ENCODE measurements around the gene DPF1.

DPF1 gene

DNA sequence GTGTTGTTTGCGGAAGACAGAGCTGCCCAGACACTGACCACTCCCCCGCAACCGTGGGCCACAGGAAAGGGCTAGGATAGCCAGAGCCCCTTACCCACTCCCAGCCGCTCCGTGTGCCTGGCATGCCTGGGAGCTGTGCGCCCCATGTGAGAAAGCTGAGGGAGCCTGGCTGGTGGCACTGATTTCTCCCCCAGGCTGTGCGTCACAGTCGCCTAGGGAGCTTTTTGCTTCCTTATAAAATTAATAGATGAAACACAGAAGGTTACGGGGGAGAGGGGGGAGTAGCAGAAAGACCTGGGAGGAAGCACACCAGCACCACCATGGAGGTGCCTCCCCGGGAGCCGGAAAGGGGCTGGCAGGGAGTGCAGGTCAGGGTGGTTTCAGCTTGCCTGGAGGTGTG lies 24.7 kb downstream of the DPF1 start:
- Mint-ChIP-seq H3K27ac (no peak overlapping the region), H3K9me3 (no peaks in the 10 kb centered on the region), H3K4me1 (peaks cover 16% of the 10 kb centered on the region), H3K27me3 (ENCODE audit: low read depth, poor library complexity) (peaks cover 4% of the 10 kb centered on the region), H3K4me3 (no peak overlapping the region), H3K36me3 (ENCODE audit: low read depth) (peaks cover 32% of the 10 kb centered on the region)
- DNase-seq = no peak
- TF ChIP-seq, protein P1, sequence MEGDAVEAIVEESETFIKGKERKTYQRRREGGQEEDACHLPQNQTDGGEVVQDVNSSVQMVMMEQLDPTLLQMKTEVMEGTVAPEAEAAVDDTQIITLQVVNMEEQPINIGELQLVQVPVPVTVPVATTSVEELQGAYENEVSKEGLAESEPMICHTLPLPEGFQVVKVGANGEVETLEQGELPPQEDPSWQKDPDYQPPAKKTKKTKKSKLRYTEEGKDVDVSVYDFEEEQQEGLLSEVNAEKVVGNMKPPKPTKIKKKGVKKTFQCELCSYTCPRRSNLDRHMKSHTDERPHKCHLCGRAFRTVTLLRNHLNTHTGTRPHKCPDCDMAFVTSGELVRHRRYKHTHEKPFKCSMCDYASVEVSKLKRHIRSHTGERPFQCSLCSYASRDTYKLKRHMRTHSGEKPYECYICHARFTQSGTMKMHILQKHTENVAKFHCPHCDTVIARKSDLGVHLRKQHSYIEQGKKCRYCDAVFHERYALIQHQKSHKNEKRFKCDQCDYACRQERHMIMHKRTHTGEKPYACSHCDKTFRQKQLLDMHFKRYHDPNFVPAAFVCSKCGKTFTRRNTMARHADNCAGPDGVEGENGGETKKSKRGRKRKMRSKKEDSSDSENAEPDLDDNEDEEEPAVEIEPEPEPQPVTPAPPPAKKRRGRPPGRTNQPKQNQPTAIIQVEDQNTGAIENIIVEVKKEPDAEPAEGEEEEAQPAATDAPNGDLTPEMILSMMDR (IDR thresholded peaks at IDR 0.05) = no peak

DNA sequence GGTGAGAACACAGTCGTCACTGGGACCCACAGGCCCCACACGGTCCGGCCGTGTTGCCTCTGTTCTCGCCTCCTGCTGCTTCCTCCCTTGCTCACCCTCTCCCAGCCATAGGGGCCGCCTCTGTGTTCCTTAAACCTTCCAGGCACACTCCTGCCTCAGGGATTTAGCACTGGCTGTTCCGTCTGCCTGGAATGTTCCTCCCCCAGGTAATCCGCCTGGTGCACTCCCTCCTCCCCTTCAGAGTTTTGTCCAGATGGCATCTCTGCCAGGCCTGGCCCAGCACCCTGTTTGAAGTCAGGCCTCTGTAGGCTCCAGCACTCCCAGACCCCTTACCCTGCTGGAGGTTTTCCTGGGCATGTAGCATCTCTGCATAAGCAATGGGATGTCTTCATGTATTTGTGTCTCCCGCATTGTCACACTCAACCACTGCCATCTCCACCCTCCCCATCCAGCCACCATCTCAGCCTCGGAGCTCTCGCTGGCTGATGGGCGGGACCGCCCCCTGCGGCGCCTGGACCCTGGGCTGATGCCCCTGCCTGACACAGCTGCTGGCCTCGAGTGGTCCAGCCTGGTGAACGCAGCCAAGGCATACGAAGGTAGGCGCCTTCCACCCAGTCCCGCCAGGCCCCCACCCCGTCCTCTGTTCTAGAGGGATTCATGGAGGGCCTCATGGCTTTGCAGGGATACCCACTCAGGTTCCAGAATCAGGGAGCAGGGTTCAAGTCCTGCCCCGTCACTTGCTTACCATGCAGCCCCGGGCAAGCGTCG lies 25.9 kb downstream of the DPF1 start:
- Mint-ChIP-seq H3K36me3 (ENCODE audit: low read depth) (peaks cover 28% of the 10 kb centered on the region), H3K9me3 (no peaks in the 10 kb centered on the region), H3K4me1 (peaks cover 12% of the 10 kb centered on the region), H3K27ac (no peak overlapping the region), H3K4me3 (no peak overlapping the region), H3K27me3 (ENCODE audit: low read depth, poor library complexity) (peaks cover 4% of the 10 kb centered on the region)
- DNase-seq = no peak
- TF ChIP-seq, protein P1 (IDR thresholded peaks at IDR 0.05) = no peak

DNA sequence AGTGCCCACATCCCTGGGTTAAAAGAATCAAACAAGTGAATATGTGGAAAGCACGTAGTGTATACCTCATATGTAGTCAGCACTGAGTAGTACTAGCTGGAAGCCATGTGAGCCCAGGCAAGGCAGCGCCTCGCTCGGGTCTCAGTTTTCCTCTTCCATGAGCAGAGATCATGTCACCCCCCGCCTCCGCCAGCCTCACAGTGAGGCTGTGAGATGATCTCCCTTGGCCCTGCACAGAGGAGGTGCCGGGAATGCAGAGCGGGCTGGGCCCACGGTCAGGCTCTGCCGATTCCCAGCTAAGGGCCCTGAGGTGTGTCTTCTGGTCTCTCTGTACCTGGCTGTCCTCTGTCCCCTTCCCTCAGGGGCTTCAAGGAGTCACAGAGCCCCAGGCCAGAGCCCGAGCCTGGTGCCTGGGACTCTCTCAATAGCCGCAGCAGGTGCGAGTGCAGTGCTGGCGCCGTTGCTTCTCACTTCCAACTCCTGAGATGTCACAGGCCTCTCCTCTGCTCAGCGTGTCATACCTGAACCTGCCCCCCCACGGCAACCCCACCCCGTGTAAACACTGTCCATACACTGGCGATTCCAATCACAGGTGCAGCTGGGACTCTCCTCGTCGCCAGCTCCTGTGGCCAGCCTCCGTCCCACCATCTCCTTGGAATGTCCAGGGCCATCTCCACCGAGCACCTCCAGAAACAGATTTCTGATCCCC lies 26.9 kb downstream of the DPF1 start:
- Mint-ChIP-seq H3K9me3 (no peaks in the 10 kb centered on the region), H3K27ac (no peak overlapping the region), H3K27me3 (ENCODE audit: low read depth, poor library complexity) (peaks cover 4% of the 10 kb centered on the region), H3K36me3 (ENCODE audit: low read depth) (peaks cover 18% of the 10 kb centered on the region), H3K4me1 (peaks cover 6% of the 10 kb centered on the region), H3K4me3 (no peak overlapping the region)
- no peak for DNase-seq
- TF ChIP-seq, protein P1 (IDR thresholded peaks at IDR 0.05) = no peak

DNA sequence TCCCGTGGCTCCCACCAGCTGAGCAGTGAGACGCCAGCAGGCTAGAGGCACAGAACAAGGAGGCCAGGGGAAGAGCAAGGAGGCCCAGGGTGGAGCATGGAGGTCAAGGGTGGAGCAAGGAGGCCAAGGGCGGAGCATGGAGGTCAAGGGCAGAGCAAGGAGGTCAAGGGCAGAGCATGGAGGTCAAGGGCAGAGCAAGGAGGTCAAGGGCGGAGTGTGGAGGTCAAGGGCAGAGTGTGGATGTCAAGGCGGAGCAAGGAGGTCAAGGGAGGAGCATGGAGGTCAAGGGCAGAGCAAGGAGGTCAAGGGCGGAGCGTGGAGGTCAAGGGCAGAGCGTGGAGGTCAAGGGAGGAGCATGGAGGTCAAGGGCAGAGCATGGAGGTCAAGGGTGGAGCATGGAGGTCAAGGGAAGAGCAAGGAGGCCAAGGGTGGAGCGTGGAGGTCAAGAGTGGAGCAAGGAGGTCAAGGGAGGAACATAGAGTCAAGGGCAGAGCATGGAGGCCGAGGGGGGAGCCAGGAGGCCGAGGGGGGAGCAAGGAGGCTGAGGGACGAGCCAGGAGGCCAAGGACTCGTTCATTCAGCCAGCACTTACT lies 27.7 kb downstream of the DPF1 start:
- no peaks in the 10 kb centered on the region for H3K9me3 Mint-ChIP-seq
- H3K4me3 Mint-ChIP-seq = no peak overlapping the region
- H3K27ac Mint-ChIP-seq = no peak overlapping the region
- H3K27me3 Mint-ChIP-seq (ENCODE audit: low read depth, poor library complexity) = peaks cover 2% of the 10 kb centered on the region
- peaks cover 11% of the 10 kb centered on the region for H3K36me3 Mint-ChIP-seq (ENCODE audit: low read depth)
- no peak for DNase-seq
- TF ChIP-seq, protein P1 (IDR thresholded peaks at IDR 0.05) = no peak
- peaks cover 2% of the 10 kb centered on the region for H3K4me1 Mint-ChIP-seq

DNA sequence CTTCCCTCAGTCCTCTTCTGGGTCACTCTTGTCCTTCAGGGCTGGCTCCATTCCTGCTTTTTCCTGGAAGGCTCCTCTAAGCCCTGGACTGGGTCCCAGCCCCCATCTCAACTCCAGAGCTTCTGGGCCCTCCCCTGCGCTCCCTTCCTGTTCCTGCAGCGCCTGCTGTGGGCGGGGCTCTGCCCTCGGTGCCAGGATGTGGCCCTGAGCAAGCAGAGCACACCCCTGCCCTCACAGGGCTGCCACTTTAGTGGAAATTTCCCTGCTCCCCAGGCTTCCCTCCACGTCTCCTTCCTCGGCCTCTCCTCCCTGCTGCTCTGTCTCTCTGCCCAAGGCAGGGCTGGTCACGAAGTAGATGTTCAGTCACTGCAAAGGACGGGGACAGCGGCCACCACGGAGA lies 28.8 kb downstream of the DPF1 start:
- Mint-ChIP-seq H3K27ac (peak overlapping the region; percentile 78), H3K4me1 (no peaks in the 10 kb centered on the region), H3K4me3 (no peak overlapping the region), H3K27me3 (ENCODE audit: low read depth, poor library complexity) (no peaks in the 10 kb centered on the region), H3K9me3 (no peaks in the 10 kb centered on the region), H3K36me3 (ENCODE audit: low read depth) (peaks cover 8% of the 10 kb centered on the region)
- no peak for DNase-seq
- TF ChIP-seq, protein P1 (IDR thresholded peaks at IDR 0.05) = no peak
